ENCODE data around the gene GPRIN2.
"Not testable (repeated sequence)": the region's sequence is repeated elsewhere in the genome, so short reads cannot be mapped to it uniquely, and the experiment has no call there.

GPRIN2 gene

GRCh38 chr10:46536171-46536570 lies 20.3 kb downstream of the GPRIN2 start:
- no peak for DNase-seq

GRCh38 chr10:46534828-46535524 lies 21.5 kb downstream of the GPRIN2 start:
- no peak for DNase-seq
- no peak for TF ChIP-seq POLR2A (IDR thresholded peaks at IDR 0.05; ENCODE audit: low read length)
- no peak for TF ChIP-seq GATA1 (IDR thresholded peaks at IDR 0.05; ENCODE audit: low read depth, low read length)

More at GRCh38 chr10:46536171-46536570, 20.3 kb downstream of the GPRIN2 start:
- TF ChIP-seq GATA1 (IDR thresholded peaks at IDR 0.05; ENCODE audit: low read depth, low read length) = no peak
- TF ChIP-seq POLR2A (IDR thresholded peaks at IDR 0.05; ENCODE audit: low read length) = no peak

GRCh38 chr10:46532256-46532655 lies 24.2 kb downstream of the GPRIN2 start:
- not testable (repeated sequence) for DNase-seq

- DNase-seq = no peak
These were observed 25.9 kb downstream of the GPRIN2 start for GRCh38 chr10:46530249-46531186.

GRCh38 chr10:46529742-46530141 lies 26.7 kb downstream of the GPRIN2 start:
- DNase-seq = not testable (repeated sequence)

More at GRCh38 chr10:46530249-46531186, 25.9 kb downstream of the GPRIN2 start:
- TF ChIP-seq POLR2A (IDR thresholded peaks at IDR 0.05; ENCODE audit: low read length) (no peak), GATA1 (IDR thresholded peaks at IDR 0.05; ENCODE audit: low read depth, low read length) (no peak)

GRCh38 chr10:46528675-46529615 lies 27.5 kb downstream of the GPRIN2 start:
- TF ChIP-seq GATA1 (IDR thresholded peaks at IDR 0.05; ENCODE audit: low read depth, low read length) (no peak), POLR2A (IDR thresholded peaks at IDR 0.05; ENCODE audit: low read length) (no peak)
- DNase-seq = no peak

GRCh38 chr10:46528171-46528671 lies 28.2 kb downstream of the GPRIN2 start:
- DNase-seq = no peak
- TF ChIP-seq GATA1 (IDR thresholded peaks at IDR 0.05; ENCODE audit: low read depth, low read length) (no peak), POLR2A (IDR thresholded peaks at IDR 0.05; ENCODE audit: low read length) (no peak)

GRCh38 chr10:46527241-46527811 lies 29.1 kb downstream of the GPRIN2 start:
- no peak for DNase-seq

GRCh38 chr10:46526682-46527038 lies 29.8 kb downstream of the GPRIN2 start:
- DNase-seq = no peak
- TF ChIP-seq GATA1 (IDR thresholded peaks at IDR 0.05; ENCODE audit: low read depth, low read length) = no peak
- no peak for TF ChIP-seq POLR2A (IDR thresholded peaks at IDR 0.05; ENCODE audit: low read length)

More at GRCh38 chr10:46527241-46527811, 29.1 kb downstream of the GPRIN2 start:
- TF ChIP-seq POLR2A (IDR thresholded peaks at IDR 0.05; ENCODE audit: low read length) (no peak), GATA1 (IDR thresholded peaks at IDR 0.05; ENCODE audit: low read depth, low read length) (no peak)

GRCh38 chr10:46525824-46526681 lies 30.4 kb downstream of the GPRIN2 start:
- peak; percentile 55 to 67 for DNase-seq
- TF ChIP-seq GATA1 (IDR thresholded peaks at IDR 0.05; ENCODE audit: low read depth, low read length) = no peak
- TF ChIP-seq POLR2A (IDR thresholded peaks at IDR 0.05; ENCODE audit: low read length) = no peak

- peak; percentile 55 to 67 for DNase-seq
- TF ChIP-seq GATA1 (IDR thresholded peaks at IDR 0.05; ENCODE audit: low read depth, low read length) = no peak
- no peak for TF ChIP-seq POLR2A (IDR thresholded peaks at IDR 0.05; ENCODE audit: low read length)
These were observed 31.2 kb downstream of the GPRIN2 start for GRCh38 chr10:46525177-46525823.

Measured in erythroblast (primary cell).